ENCODE data around the gene PLOD3.
"Not testable (repeated sequence)": the region's sequence is repeated elsewhere in the genome, so short reads cannot be mapped to it uniquely, and the experiment has no call there.

PLOD3 gene

DNA sequence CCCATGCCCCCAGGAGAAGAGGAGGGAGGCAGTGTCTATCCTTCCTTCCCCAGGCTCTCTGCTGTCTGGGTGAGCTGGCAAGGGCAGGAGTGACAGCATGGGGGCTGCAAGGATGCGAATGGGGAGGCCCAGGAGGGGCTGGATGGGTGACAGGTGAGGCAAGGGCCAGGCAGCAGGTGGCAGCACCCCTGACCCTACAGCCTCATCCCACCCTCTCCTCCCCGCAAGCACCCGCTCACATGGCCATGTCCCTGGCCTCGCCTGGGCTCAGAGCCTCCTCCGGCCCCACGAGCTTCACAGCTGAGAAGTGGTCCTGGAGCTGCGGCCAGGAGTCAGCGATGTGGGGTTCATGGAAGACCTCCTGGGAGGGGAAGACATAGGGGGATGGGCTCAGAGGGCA lies 5.4 kb downstream of the PLOD3 start:
- DNase-seq (ENCODE audit: low spot score), result no peak

DNA sequence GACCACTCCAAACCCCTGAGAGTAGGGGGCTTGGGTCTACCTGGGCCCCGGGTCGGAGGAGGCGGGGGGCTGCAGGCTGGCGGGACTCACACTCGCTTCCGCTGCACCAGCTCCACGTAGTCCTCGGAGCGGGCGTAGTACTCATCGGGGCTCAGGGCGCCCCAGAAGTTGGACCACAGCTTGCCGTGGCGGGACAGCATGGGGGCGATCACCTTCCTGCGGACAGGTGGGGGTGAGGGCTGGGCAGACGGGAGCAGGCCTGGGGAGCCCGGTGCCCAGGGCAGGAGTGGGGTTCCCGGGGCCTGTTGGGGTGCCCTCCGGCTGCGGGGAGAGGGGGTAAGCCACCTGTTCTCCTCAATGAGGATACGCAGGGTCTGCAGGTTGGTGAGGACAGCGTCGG lies 5.9 kb downstream of the PLOD3 start:
- no peak for DNase-seq (ENCODE audit: low spot score)

DNA sequence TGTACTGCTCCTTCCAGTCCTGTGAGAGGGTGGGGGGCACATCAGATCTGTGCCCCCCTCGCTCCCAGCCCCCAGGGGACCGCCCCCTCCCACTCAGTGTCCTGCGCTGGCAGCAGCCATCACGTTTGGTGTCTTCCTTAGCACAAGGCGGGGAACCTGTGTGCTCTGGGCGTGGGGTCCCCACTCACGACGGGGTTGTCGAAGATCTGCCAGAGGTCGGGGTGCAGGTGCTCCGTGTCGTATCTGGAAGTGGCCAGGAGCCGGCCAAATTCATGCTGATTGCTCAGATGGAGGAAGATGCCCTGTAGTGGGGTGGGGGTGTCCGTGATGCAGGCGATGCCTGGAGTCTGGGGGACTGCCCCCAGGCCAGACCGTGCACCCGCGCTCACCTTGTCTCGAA lies 7.2 kb downstream of the PLOD3 start:
- DNase-seq (ENCODE audit: low spot score), result no peak

DNA sequence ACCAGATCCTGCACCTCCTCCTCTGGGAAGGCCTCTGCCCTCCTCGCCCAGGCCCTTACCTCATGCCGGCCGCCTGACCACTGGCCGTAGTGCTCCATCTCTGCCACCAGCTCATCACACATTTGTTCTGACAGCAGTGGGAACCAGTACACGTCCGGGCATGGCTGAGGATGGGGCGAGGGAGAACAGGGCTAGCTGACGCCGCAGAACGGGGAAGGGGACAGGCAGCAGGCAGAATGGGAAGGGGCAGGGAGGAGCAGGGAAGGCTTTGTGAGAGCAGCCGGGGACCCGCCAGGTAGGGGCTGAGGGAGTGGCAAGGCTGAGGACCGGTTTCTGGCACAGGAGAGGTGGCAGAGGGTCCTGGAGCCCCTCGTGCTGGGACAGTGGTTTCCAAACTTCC lies 8.6 kb downstream of the PLOD3 start:
- DNase-seq (ENCODE audit: low spot score), result no peak

DNA sequence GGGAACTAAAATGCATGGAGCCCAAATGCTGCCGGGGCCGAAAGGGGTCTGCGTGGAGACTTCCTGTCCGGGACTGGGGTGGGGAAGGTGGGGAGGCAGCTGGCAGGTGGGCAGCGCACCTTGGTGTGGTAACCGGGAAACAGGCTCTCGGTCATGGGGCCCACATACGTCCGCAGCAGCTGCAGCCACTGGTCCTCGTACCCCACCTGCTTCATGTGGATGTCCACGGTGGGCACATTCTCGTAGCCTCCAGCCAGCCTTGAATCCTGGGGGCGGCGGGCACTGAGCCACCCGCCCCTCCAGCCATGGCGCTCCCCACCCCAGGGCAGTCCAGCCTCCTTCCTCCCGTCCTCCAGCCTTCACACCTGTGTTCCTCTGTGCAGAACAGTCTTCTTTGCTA lies 9.9 kb downstream of the PLOD3 start:
- no peak for DNase-seq (ENCODE audit: low spot score)

DNA sequence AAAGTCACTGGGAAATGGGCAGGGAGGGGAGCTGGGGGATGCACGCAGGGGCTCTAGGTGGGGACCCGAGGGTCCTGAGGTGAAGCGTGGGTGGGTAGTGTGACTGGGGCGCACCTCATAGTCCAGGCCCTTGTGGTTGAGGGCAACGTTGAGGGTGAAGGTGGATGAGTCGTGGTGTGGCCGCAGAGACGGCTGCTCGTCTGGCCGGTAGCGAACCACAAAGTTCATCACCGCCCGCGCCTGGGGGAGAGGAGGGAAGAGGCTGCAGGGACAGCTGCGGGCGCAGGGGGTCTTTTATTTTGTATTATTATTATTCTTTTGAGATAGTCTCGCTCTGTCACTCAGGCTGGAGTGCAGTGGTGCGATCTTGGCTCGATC lies 10.7 kb downstream of the PLOD3 start:
- DNase-seq (ENCODE audit: low spot score), result no peak

DNA sequence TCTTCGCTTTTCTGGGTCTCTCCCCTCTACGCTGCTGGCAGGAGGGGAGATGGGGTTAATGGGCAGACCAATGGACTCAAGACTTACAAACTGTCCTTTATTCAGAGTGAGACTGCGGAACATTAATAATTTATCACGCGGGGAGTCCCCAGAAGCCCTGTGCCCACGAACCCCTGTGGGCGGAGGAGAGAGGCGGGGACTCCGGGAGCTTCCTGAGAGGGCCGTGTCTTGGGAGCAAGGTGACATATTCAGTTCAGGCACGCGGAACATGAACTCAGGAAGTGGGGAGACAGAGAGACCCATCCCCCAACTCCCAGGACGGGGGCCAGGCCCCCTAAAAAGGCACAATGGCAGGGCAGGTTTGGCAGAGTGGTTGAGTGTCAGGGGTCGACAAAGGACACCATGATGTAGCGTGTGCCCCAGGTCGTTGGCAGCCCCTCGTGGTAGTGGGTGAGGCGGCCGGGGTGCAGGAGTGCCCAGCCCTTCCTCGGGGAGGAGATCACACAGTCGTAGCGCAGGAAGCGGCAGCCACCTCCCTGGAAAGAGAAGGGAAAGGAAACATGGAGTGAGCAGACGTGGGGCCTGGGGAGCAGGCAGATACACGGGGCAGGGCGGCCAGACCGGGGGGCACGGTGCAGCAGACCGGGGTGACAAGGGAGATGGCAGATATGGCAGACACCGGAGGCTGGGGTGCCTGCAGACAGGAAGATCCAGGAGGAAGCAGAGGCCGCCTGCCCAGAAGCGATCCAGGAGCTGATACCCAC lies 11.3 kb downstream of the PLOD3 start:
- DNase-seq (ENCODE audit: low spot score), result peak; percentile 26

DNA sequence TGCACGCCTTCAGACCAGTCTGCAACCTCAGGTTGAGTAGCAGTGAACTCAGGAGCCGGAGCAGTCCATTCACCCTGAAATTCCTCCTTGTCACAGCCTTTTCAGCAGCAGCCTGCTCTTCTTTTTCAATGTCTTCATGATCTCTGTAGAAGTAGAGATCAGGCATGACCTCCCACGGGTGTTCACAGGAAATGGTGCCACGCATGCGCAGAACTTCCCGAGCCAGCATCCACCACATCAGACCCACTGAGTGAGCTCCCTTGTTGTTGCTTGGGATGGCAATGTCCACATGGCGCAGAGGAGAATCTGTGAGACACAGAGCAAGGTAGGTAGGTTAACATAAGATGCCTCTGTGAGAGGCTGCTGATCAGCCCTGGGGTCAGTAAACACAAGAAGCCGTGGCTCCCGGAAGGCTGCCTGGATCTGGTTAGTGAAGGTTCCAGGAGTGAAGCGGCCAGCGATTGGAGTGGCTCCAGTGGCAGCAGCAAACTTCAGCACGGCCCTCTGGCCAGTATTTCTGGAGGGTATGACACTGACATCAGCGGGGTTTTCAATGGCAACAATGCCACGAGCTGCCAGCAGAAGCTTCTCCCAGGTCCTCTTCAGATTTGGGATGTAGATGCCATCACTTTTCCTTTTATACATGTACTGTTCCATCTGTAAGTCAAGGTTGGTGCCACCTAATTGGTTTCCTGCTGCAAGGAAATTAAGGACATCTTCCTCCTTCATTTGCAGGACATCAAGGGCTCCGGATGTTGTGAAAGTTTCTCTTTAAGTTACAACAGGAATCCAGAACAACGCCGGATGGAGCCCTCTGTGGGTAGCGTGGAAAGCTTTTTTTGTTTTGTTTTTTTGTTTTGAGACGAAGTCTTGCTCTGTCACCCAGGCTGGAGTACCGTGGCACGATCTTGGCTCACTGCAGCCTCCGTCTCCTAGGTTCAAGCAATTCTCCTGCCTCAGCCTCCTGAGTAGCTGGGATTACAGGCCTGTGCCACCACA lies 13.3 kb downstream of the PLOD3 start:
- DNase-seq (ENCODE audit: low spot score), result not testable (repeated sequence)

DNA sequence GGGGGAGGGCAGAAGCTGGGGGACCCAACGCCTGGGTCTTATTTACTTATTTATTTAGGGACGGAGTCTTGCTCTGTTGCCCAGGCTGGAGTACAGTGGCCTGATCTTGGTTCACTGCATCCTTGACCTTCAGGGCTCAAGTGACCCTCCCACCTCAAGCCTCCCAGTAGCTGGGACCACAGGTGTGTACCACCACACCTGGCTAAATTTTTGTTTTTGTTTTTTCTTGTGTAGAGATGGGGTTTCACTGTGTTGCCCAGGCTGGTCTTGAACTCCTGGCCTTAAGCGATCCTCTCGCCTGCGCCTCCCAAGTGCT lies 14.8 kb downstream of the PLOD3 start:
- DNase-seq (ENCODE audit: low spot score), result no peak

DNA sequence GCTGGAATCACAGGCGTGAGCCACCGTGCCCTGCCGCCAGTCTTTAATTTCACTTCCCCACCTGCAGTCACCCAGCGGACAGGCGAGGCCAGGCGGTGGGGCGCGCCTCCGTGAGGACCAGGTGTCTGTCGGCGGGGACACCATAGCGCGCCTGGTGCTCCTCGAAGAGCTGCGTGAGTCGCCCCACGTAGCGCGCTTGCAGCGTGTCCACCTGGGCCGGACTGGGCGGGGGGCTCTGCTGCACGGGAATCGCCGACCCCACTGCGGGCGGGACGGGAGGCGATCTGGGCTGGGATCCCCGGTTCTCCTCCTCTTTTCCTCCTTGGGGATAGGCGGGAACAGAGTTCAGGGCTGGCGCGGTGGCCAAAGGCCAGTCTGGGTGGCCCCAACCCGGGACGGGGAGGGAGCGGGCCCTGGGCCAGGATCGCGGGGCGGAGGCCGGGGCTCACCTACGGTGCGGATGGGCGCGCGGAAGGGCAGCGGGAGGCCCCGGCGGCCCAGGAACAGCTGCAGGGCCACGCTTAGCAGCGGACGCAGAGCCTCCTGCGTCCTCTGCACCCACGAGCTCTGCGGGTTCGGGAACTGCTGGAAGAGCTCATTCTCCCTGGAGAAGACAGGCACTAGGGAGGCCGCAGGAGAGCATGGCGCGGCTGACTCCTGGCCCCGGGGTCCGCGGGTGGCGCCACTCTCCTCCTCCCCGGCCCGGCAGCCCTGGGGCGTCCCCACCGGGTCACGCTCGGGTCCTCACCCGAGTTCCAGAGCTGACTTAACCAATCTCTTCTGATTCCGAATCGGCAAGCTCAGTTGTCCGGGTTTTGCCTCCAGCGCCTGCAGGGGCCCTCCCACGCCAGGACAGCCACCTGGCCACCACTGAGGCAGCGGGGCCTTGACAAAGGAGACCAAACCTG lies 15.4 kb downstream of the PLOD3 start:
- DNase-seq (ENCODE audit: low spot score), result no peak

DNA sequence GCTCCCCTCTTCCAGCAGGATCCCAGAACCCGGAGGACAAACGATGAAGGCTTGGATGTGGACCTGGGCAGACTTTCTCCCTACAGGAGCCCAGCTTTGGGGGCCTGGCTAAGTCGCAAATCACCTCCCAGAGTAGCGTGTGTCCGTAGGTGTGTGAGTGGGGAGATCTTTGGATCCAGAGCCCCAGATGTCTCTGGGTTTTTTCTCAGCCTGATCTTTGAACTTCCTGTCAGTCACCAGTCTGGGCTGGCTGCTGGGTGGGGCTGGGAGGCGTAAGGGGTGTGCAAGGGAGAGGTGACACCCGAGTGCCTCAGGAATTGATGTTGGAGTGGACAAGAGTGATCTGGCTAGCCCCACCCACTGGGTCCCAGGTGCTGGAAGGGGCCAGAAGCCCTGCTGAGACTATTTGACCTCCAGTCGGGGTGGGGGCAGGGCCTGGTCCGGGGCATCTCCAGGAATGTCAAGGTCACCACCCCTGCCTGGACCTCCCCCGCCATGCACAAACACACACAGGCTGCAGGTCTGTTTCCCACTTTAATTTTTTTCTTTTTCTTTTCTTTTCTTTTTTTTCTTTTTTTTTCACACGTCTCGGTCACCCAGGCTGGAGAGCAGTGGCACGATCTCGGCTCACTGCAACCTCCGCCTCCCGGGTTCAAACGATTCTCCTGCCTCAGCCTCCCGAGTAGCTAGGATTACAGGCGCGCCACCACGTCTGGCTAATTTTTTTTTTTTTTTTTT lies 16.4 kb downstream of the PLOD3 start, which contains the start of gene MOGAT3:
TSS of gene MOGAT3 (minus strand) at position 175 of the 738 bp plus-strand sequence. CDS start 182 bp downstream, outside the sequence.
- no peak for DNase-seq (ENCODE audit: low spot score)

DNA sequence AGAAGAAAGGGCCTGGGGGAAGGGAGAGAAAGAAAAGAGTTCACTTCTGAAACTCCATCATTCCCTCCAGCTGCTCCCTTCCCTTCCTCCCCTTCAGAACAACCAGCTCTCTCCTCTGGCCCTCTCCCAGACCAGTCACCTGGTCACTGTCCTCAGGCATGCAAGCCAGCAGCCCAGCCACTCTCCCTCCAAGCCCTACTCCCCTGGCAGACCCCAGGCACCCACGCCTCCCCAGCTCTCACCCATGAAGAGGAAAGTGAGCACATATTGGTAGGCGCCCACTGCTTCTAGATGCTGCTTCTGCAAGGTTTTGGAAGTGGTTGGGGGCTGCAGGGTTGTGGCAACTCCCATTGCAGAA lies 16.9 kb downstream of the PLOD3 start:
- no peak for DNase-seq (ENCODE audit: low spot score)

DNA sequence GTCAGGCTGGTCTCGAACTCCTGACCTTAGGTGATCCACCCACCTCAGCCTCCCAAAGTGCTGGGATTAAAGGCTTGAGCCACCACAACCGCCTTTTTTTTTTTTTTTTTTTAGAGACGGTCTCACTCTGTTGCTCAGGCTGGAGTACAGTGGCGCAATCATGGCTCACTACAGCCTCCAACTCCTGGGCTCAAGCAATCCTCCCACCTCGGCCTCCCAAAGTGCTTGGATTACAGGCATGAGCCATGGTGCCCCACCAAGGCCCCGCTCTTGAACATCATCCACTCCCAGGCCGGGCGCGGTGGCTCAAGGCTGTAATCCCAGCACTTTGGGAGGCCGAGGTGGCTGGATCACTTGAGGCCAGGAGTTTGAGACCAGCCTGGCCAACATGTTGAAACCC lies 17.9 kb downstream of the PLOD3 start:
- not testable (repeated sequence) for DNase-seq (ENCODE audit: low spot score)

DNA sequence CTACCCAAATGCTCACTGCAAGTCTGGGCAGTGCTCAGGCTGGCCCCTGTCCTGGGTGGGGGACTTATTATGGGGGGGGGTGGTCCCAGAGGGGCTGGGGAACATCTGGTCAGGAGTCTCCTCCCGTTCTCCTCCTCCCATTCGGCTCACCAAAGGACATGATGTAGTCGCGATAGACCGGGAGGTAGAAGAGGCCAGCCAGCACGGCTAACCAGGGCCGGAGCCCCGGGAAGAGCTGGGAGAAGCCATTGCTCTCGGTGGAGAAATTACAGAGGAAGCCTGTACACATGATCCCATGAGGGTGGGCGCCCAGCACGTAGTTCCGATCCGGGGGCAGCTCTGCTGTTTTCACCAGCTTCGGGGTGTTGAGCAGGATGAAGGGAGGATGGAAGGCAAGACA lies 18.9 kb downstream of the PLOD3 start:
- DNase-seq (ENCODE audit: low spot score), result no peak

DNA sequence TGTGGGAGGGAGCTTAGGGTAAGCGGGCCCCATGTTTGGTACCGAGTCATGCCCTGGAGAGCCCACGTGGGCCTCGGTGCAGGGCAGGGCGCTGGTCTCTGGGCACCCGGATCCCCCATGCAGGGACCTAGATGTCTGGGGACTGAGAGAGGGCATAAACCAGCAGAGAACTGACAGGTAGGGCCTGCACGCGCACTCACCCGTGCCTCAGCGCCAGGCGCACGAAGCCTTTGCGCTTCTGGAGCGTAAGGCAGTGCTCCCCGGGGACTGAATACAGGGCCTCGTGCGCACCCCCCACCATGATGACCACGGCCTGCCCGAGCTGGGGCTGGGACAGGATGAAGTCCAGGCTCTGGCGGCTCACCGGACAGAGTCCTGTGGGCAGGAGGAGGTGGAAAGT lies 19.4 kb downstream of the PLOD3 start:
- DNase-seq (ENCODE audit: low spot score), result no peak

DNA sequence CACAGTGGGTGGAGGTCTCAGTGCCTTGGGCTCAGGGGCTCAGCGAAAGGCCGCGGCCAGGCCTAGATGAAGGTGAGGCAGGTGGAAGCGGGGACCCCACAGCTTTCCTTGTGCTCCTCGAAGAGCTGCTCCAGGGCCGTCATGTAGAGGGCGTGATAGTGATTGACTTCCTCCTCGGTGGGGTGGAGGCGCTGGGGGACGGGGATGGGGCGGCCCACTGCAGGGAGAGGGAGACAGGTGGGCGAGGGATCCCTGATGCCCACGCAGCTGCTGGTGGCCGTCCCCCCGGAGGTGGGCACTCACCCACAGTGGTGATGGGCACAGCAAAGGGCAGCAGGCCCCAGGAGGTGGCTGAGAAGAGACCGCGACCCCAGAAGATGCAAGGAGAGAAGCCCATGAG lies 21.5 kb downstream of the PLOD3 start:
- no peak for DNase-seq (ENCODE audit: low spot score)

DNA sequence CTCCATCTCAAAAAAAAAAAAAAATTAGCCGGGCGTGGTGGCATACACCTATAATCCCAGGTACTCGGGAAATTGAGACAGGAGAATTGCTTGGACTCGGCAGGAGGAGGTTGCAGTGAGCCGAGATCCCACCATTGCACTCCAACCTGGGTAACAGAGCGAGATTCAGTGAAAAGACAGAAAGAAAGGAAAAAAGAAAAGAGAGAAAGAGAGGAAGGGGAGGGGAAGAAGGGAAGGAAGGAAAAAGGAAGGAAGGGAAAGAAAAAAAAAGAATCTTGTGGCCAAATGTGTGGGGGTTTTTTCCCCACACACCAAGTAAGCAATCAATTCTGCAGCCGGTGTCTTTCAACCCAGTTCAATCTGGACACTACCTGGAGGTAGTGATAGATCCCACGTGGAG lies 28.3 kb downstream of the PLOD3 start:
- DNase-seq (ENCODE audit: low spot score), result no peak

DNA sequence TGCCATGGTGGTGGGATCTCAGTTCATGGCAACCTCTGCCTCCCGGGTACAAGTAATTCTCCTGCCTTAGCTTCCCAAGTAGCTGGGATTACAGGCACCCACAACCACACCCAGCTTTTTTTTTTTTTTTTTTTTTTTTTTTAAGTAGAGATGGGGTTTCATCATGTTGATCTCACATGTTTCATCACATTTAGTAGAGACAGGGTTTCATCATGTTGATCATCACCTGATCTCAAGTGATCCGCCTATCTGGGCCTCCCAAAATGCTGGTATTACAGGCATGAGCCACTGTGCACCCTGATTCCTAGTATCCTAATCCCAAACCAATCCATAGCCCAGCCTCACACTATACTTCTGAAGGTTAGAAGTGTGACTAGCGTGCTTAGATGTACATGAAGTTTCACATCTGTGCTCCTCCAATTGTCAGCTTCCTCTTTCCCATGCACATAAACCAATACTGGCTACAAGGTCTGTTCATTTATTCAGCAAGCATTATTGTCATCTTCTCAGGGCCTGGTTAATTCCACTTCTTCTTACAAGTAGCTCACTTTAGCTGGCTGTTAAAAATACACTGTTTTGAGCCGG lies 30.4 kb downstream of the PLOD3 start:
- DNase-seq (ENCODE audit: low spot score), result no peak

DNA sequence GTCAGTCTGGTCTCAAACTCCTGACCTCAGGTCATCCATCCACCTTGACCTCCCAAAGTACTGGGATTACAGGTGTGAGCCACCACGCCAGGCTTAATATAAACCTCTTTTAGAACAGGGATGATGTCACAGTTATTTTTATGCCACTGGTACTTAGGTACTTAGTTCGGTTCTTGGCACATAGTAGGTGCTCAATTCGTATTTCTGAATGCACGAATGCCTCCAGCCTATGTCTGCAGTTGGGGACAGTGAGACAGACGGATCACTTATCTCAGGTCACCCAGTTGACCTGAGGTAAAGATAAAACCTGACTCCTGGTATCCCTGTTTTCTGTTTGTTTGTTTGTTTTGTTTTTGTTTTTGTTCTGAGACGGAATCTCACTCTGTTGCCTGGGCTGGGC lies 31.2 kb downstream of the PLOD3 start:
- DNase-seq (ENCODE audit: low spot score), result no peak

DNA sequence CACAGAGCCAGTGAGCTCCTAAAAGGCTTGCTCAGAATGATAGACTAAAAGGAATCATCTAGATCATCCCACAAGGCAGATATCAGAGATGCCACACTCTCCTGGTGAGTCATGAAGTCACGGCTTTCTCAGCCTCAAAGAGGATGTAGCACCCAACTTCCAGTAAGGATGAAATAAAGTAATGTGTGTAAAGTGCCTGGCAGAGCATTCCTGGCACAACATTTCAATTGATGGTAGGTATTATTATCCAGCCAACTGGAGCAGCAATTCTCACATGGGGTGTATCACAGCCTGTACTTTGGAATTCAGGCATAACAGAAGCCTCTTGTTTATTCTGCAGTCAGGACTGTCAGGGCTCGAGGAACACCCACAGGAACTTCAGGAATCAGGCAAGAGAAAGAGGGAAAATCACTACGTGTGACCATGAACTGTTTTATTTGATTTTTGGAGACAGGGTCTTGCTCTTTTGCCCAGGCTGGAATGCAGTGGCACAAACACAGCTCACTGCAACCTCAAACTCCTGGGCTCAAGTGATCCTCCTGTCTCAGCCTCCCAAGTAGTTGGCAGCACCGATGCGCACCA lies 32.0 kb downstream of the PLOD3 start:
- DNase-seq (ENCODE audit: low spot score), result no peak
